ENCODE data around the gene PRIMPOL. TPM values are rescaled to one million over a fixed set of nuclear protein-coding genes. Genes with fewer than 3 reads are reported as not detected.
"Not testable (repeated sequence)": the region's sequence is repeated elsewhere in the genome, so short reads cannot be mapped to it uniquely, and the experiment has no call there.

Gene PRIMPOL
- total RNA-seq, 1 donor from 2014 or later, result 12.3 TPM

DNA sequence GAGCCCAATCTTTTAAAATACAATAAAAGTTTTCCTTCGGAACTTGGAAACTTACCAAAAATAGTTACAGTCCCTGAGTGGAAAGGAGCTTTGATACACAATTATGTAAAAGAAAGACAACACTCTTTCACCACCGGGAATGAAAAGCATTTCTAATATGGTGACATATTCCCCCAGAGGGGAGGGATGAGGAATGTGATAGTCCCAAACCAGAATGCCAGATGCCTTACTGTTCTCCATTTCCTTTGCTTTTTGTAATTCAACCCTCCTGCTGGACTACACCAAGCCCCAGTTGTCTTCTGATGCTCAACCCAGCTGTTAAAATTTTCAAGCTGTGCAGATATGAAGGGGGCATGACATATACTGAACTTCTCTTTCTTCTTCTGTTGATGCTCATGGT lies 4.1 kb downstream of the PRIMPOL start:
- H3K27ac Mint-ChIP-seq (ENCODE audit: unreplicated experiment), result no peak overlapping the region
- peaks cover 4% of the 10 kb centered on the region for H3K36me3 Mint-ChIP-seq (ENCODE audit: low read depth, unreplicated experiment)
- DNase-seq (ENCODE audit: low spot score), result no peak
- H3K9me3 Mint-ChIP-seq (ENCODE audit: unreplicated experiment), result no peaks in the 10 kb centered on the region
- peaks cover 5% of the 10 kb centered on the region for H3K27me3 Mint-ChIP-seq (ENCODE audit: unreplicated experiment)
- H3K4me3 Mint-ChIP-seq (ENCODE audit: unreplicated experiment), result no peak overlapping the region
- peaks cover 8% of the 10 kb centered on the region for H3K4me1 Mint-ChIP-seq (ENCODE audit: unreplicated experiment)
- TF ChIP-seq, protein P1, sequence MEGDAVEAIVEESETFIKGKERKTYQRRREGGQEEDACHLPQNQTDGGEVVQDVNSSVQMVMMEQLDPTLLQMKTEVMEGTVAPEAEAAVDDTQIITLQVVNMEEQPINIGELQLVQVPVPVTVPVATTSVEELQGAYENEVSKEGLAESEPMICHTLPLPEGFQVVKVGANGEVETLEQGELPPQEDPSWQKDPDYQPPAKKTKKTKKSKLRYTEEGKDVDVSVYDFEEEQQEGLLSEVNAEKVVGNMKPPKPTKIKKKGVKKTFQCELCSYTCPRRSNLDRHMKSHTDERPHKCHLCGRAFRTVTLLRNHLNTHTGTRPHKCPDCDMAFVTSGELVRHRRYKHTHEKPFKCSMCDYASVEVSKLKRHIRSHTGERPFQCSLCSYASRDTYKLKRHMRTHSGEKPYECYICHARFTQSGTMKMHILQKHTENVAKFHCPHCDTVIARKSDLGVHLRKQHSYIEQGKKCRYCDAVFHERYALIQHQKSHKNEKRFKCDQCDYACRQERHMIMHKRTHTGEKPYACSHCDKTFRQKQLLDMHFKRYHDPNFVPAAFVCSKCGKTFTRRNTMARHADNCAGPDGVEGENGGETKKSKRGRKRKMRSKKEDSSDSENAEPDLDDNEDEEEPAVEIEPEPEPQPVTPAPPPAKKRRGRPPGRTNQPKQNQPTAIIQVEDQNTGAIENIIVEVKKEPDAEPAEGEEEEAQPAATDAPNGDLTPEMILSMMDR (IDR thresholded peaks at IDR 0.05; ENCODE audit: unreplicated experiment), result no peak

DNA sequence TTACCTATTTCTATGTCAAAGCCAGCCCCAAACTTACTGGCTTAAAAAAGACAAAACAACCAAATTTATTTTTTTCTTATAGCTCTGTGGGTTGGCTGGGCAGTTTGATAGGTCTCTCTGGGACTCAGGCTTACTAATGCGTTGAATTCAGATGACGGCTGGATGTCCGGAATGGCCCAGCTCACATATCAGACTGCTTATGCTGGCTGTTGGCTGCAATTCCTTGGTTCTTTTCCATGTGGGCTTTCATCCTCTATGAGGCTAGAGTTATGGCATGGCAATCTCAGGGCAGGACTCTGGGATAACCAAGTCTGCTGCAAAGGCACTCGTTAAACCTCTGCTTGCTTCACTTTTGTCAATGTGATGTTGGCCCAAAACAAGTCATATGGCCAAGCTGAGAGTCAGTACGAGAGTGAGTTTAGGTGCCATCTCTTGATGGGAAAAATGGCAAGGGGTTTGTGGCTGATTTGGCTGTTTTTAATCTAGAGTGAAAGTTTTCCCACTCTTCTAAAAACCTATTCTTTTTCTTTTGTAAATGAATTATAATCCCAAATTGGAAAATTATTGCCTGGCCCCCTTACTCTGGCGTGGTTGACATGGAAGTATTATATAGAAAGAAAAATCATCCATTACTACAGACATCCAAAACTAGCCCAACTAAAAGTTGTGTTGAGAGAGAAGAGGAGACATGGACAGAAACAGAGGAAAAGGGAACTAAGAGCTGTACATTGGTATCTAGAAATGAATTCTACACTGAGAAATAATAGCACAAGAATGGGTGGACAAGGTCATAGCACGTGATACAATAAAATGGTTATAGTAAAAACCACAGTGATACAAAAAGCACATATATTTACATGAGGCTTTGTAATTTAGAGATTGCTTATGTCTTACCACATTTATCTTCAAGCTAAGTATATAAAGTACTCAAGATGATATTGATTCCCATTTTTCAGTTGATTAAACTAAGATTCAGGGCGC lies 6.6 kb downstream of the PRIMPOL start:
- Mint-ChIP-seq H3K27ac (ENCODE audit: unreplicated experiment) (no peak overlapping the region), H3K4me3 (ENCODE audit: unreplicated experiment) (no peak overlapping the region), H3K36me3 (ENCODE audit: low read depth, unreplicated experiment) (peaks cover 4% of the 10 kb centered on the region), H3K4me1 (ENCODE audit: unreplicated experiment) (peaks cover 3% of the 10 kb centered on the region), H3K9me3 (ENCODE audit: unreplicated experiment) (no peaks in the 10 kb centered on the region), H3K27me3 (ENCODE audit: unreplicated experiment) (peaks cover 1% of the 10 kb centered on the region)
- TF ChIP-seq, protein P1 (IDR thresholded peaks at IDR 0.05; ENCODE audit: unreplicated experiment), result no peak
- no peak for DNase-seq (ENCODE audit: low spot score)

DNA sequence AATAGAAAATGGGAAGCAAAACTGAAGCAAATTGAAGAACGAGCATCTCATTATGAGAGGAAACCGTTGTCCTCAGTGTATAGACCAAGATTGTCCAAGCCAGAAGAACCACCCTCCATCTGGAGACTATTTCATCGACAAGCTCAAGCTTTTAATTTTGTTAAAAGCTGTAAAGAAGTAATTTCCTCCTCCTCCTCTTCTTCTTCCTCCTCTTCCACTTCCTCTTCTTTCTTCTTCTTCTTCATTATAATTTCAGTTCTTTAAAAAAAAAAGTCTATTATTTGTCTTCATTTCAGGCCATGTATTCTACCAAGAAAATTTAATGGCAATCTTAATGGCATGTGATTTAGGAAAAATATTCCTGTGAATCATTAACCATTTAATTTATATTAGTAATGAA lies 7.6 kb downstream of the PRIMPOL start:
- Mint-ChIP-seq H3K36me3 (ENCODE audit: low read depth, unreplicated experiment) (peaks cover under 1% of the 10 kb centered on the region), H3K27ac (ENCODE audit: unreplicated experiment) (no peak overlapping the region), H3K9me3 (ENCODE audit: unreplicated experiment) (no peaks in the 10 kb centered on the region), H3K4me3 (ENCODE audit: unreplicated experiment) (no peak overlapping the region), H3K4me1 (ENCODE audit: unreplicated experiment) (peaks cover 2% of the 10 kb centered on the region), H3K27me3 (ENCODE audit: unreplicated experiment) (peaks cover under 1% of the 10 kb centered on the region)
- no peak for DNase-seq (ENCODE audit: low spot score)
- TF ChIP-seq, protein P1 (IDR thresholded peaks at IDR 0.05; ENCODE audit: unreplicated experiment), result no peak

DNA sequence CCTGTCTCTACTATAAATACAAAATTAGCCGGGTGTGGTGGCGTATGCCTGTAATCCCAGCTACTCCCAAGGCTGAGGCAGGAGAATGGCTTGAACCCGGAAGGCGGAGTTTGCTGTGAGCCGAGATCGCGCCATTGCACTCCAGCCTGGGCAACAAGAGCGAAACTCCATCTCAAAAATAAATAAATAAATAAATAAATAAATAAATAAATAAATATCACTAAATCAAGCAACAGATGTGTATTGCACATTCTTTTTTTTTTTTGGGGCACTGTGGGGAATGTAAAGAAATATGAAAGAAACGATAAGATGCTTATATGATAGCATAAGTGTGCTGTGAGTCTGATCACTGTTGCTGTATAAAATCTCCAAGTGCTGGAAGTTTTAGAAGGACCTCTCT lies 8.3 kb downstream of the PRIMPOL start:
- not testable (repeated sequence) for H3K27ac Mint-ChIP-seq (ENCODE audit: unreplicated experiment); H3K4me3 Mint-ChIP-seq (ENCODE audit: unreplicated experiment); DNase-seq (ENCODE audit: low spot score); H3K36me3 Mint-ChIP-seq (ENCODE audit: low read depth, unreplicated experiment); H3K27me3 Mint-ChIP-seq (ENCODE audit: unreplicated experiment); H3K9me3 Mint-ChIP-seq (ENCODE audit: unreplicated experiment); H3K4me1 Mint-ChIP-seq (ENCODE audit: unreplicated experiment)

DNA sequence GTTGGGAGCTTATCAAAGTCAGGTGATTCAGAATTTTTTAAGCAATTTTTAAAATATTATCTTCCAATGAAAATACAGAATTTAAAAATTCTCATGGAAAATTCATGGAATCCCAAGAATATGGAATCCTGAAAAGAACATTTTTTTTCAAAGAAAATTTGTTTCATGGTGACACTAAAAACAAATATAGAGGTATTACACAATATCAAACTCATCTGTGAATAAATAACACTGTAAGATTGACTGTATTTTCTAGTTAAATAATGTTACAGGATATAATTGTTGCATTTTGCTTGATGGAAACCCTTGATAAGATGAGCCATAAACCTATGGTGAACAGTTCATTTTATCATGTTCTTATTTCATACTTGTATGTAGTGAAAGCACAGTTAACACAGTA lies 11.4 kb downstream of the PRIMPOL start:
- Mint-ChIP-seq H3K27ac (ENCODE audit: unreplicated experiment) (no peak overlapping the region), H3K9me3 (ENCODE audit: unreplicated experiment) (no peaks in the 10 kb centered on the region), H3K36me3 (ENCODE audit: low read depth, unreplicated experiment) (no peaks in the 10 kb centered on the region), H3K27me3 (ENCODE audit: unreplicated experiment) (no peaks in the 10 kb centered on the region), H3K4me3 (ENCODE audit: unreplicated experiment) (no peak overlapping the region), H3K4me1 (ENCODE audit: unreplicated experiment) (no peaks in the 10 kb centered on the region)
- DNase-seq (ENCODE audit: low spot score), result no peak
- TF ChIP-seq, protein P1 (IDR thresholded peaks at IDR 0.05; ENCODE audit: unreplicated experiment), result no peak

Measured in endothelial cell (in vitro differentiated cells).